Measurements from ENCODE around the gene PRRC1.

DNA sequence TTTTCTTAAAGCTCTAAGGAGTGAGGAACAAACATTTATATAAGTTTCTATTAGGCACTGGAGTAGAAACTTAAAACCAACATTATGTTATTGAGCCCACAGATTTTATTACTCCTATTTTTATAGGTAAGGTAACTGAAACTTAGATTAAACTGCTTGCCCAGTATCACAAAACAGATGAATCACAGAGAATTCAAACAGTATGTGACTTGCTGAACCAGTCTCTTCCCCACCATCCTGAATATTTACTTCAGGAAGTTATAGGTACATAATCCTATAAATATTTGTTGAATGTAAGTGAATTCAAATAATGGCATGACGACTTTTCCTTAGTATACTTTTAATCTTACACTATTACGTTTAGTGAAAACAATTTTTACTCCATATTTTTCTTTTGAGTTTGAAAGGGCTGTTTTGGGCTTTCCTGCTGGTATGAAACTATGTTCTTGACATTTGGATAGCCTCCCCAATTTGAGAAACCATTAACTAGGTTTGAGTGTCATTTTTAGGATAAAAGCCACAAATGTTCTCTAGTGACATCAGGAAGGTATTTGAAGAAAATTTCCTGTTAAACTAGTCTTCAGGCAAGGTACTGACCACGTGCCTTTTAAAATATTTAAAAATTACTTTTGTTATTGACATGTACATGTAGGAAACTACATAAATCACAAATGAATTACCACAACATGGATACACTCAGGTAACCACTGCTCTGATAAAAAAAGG lies 39.3 kb downstream of the PRRC1 start:
- TF ChIP-seq, protein P1, sequence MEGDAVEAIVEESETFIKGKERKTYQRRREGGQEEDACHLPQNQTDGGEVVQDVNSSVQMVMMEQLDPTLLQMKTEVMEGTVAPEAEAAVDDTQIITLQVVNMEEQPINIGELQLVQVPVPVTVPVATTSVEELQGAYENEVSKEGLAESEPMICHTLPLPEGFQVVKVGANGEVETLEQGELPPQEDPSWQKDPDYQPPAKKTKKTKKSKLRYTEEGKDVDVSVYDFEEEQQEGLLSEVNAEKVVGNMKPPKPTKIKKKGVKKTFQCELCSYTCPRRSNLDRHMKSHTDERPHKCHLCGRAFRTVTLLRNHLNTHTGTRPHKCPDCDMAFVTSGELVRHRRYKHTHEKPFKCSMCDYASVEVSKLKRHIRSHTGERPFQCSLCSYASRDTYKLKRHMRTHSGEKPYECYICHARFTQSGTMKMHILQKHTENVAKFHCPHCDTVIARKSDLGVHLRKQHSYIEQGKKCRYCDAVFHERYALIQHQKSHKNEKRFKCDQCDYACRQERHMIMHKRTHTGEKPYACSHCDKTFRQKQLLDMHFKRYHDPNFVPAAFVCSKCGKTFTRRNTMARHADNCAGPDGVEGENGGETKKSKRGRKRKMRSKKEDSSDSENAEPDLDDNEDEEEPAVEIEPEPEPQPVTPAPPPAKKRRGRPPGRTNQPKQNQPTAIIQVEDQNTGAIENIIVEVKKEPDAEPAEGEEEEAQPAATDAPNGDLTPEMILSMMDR (IDR thresholded peaks at IDR 0.05), result no peak
- TF ChIP-seq USF1 (IDR thresholded peaks at IDR 0.05; ENCODE audit: borderline replicate concordance, low read depth) (no peak), EP300 (IDR thresholded peaks at IDR 0.05; ENCODE audit: borderline replicate concordance in 1 of 2, low read depth in 1 of 2, low read length in 1 of 2) (no peak), EZH2phosphoT487 (IDR thresholded peaks at IDR 0.05; ENCODE audit: borderline replicate concordance, low read depth) (no peak)

Data from SK-N-SH (cell line).